WTC11 (cell line): Measurements from ENCODE around the gene SMIM44. TPM values are rescaled to one million over a fixed set of nuclear protein-coding genes. Genes with fewer than 3 reads are reported as not detected.

Experiments
- ATAC-seq: fragments of 200-7000 bp; cut with Tn5 transposase; 2 replicates; pipeline ENCODE4 v1.10.0; 2021; ENCODE audit warnings: mild to moderate bottlenecking, moderate library complexity
- CTCF ChIA-PET: fragments of 300-600 bp; sonication (Branson Sonifier 250); formaldehyde crosslinking; loops from one replicate; lab custom pipeline; 2021; ENCODE audit warnings: antibody characterized with exemption; lab: Charles Lee
- POLR2A ChIA-PET: fragments of 350-600 bp; sonication (Branson Sonifier 250); formaldehyde crosslinking; loops from one replicate; lab custom pipeline; 2021; ENCODE audit warnings: antibody characterized with exemption; lab: Charles Lee
- DNase-seq: peaks from one replicate; pipeline ENCODE4 v3.0.0; 2021; ENCODE audit warnings: low spot score
- H3K27ac Mint-ChIP-seq: 2 replicates; pipeline ENCODE4 v1.8.0; 2021; ENCODE audit warnings: mixed read lengths
- H3K27me3 Mint-ChIP-seq: 2 replicates; pipeline ENCODE4 v1.8.0; 2021; ENCODE audit warnings: low read depth, mild to moderate bottlenecking, moderate library complexity, mixed read lengths
- H3K36me3 Mint-ChIP-seq: 2 replicates; pipeline ENCODE4 v1.8.0; 2021; ENCODE audit warnings: mixed read lengths
- H3K4me1 Mint-ChIP-seq: 2 replicates; pipeline ENCODE4 v1.8.0; 2022; ENCODE audit warnings: mixed read lengths
- H3K4me3 Mint-ChIP-seq: 2 replicates; pipeline ENCODE4 v1.8.0; 2021; ENCODE audit warnings: mild to moderate bottlenecking, moderate library complexity, mixed read lengths
- H3K9me3 Mint-ChIP-seq: 2 replicates; pipeline ENCODE4 v1.8.0; 2021; ENCODE audit warnings: mixed read lengths
- CREB1 ChIP-seq: sonication (generic); formaldehyde crosslinking; IDR thresholded peaks from 2 replicates; pipeline ENCODE4 v1.8.0; 2023; ENCODE audit warnings: mild to moderate bottlenecking, missing genetic modification reagents
- FOXJ3 ChIP-seq: sonication (generic); formaldehyde crosslinking; IDR thresholded peaks from 2 replicates; pipeline ENCODE4 v1.9.0; 2021; ENCODE audit warnings: missing genetic modification reagents, mild to moderate bottlenecking, borderline replicate concordance
- GABPB1 ChIP-seq: sonication (generic); formaldehyde crosslinking; IDR thresholded peaks from 2 replicates; pipeline ENCODE4 v1.8.1; 2023; ENCODE audit warnings: mild to moderate bottlenecking, missing genetic modification reagents
- STAT6 ChIP-seq: sonication (generic); formaldehyde crosslinking; conservative IDR thresholded peaks from 2 replicates; pipeline ENCODE4 v1.8.1; 2023; ENCODE audit warnings: mild to moderate bottlenecking, low read depth, missing genetic modification reagents, moderate library complexity
- ZNF121 ChIP-seq: sonication (generic); formaldehyde crosslinking; IDR thresholded peaks from 2 replicates; pipeline ENCODE4 v1.8.0; 2023; ENCODE audit warnings: missing genetic modification reagents
- ZNF219 ChIP-seq: sonication (generic); formaldehyde crosslinking; IDR thresholded peaks from 2 replicates; pipeline ENCODE4 v1.8.0; 2023; ENCODE audit warnings: missing genetic modification reagents, mild to moderate bottlenecking, borderline replicate concordance
- total RNA-seq: library from RNA; stranded (reverse); gene quantifications from 3 replicates; pipeline ENCODE4 v1.2.3, GENCODE V29; 2021
- TF ChIP-seq, protein P1 (sequence below): sonication (generic); formaldehyde crosslinking; IDR thresholded peaks from 2 replicates; pipeline ENCODE4 v1.8.0; 2023; ENCODE audit warnings: mild to moderate bottlenecking, missing genetic modification reagents
- TF ChIP-seq, protein P2 (sequence below): fragments of 250-450 bp; sonication (Bioruptor Pico); conservative IDR thresholded peaks from 2 replicates; pipeline ENCODE4 v1.9.0; 2021; ENCODE audit warnings: mild to moderate bottlenecking
- TF ChIP-seq, protein P3 (sequence below): sonication (generic); formaldehyde crosslinking; IDR thresholded peaks from 2 replicates; pipeline ENCODE4 v1.8.1; 2023; ENCODE audit warnings: mild to moderate bottlenecking, moderate library complexity, missing genetic modification reagents
- TF ChIP-seq, protein P4 (sequence below): fragments of 250-450 bp; sonication (Bioruptor Pico); IDR thresholded peaks from 2 replicates; pipeline ENCODE4 v1.9.0; 2021; ENCODE audit warnings: moderate library complexity, mild to moderate bottlenecking, inconsistent platforms, borderline replicate concordance
- TF ChIP-seq, protein P5 (sequence below): sonication (generic); formaldehyde crosslinking; IDR thresholded peaks from 2 replicates; pipeline ENCODE4 v1.8.1; 2022; ENCODE audit warnings: low read depth, mild to moderate bottlenecking, moderate library complexity, missing genetic modification reagents, borderline replicate concordance
- TF ChIP-seq, protein P6 (sequence below): sonication (generic); formaldehyde crosslinking; IDR thresholded peaks from 2 replicates; pipeline ENCODE4 v1.8.0; 2022; ENCODE audit warnings: mild to moderate bottlenecking, missing genetic modification reagents

SMIM44 gene
- total RNA-seq, 1 experiment from 2014 or later = not detected

- DNase-seq = no peak
- Mint-ChIP-seq H3K36me3 (peaks cover 28% of the 10 kb centered on the region), H3K4me1 (no peaks in the 10 kb centered on the region), H3K27ac (no peak overlapping the region), H3K4me3 (no peak overlapping the region), H3K9me3 (no peaks in the 10 kb centered on the region), H3K27me3 (no peaks in the 10 kb centered on the region)
- ATAC-seq = no peak
- POLR2A ChIA-PET = no interaction called here
- TF ChIP-seq CREB1 (CRISPR knock-in tag) (no peak), ZNF219 (CRISPR knock-in tag) (no peak), ZNF121 (CRISPR knock-in tag) (no peak), GABPB1 (CRISPR knock-in tag) (no peak), STAT6 (CRISPR knock-in tag) (no peak), FOXJ3 (CRISPR knock-in tag) (no peak)
- TF ChIP-seq, protein P1, sequence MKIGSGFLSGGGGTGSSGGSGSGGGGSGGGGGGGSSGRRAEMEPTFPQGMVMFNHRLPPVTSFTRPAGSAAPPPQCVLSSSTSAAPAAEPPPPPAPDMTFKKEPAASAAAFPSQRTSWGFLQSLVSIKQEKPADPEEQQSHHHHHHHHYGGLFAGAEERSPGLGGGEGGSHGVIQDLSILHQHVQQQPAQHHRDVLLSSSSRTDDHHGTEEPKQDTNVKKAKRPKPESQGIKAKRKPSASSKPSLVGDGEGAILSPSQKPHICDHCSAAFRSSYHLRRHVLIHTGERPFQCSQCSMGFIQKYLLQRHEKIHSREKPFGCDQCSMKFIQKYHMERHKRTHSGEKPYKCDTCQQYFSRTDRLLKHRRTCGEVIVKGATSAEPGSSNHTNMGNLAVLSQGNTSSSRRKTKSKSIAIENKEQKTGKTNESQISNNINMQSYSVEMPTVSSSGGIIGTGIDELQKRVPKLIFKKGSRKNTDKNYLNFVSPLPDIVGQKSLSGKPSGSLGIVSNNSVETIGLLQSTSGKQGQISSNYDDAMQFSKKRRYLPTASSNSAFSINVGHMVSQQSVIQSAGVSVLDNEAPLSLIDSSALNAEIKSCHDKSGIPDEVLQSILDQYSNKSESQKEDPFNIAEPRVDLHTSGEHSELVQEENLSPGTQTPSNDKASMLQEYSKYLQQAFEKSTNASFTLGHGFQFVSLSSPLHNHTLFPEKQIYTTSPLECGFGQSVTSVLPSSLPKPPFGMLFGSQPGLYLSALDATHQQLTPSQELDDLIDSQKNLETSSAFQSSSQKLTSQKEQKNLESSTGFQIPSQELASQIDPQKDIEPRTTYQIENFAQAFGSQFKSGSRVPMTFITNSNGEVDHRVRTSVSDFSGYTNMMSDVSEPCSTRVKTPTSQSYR (CRISPR knock-in tag) = no peak
- TF ChIP-seq, protein P2, sequence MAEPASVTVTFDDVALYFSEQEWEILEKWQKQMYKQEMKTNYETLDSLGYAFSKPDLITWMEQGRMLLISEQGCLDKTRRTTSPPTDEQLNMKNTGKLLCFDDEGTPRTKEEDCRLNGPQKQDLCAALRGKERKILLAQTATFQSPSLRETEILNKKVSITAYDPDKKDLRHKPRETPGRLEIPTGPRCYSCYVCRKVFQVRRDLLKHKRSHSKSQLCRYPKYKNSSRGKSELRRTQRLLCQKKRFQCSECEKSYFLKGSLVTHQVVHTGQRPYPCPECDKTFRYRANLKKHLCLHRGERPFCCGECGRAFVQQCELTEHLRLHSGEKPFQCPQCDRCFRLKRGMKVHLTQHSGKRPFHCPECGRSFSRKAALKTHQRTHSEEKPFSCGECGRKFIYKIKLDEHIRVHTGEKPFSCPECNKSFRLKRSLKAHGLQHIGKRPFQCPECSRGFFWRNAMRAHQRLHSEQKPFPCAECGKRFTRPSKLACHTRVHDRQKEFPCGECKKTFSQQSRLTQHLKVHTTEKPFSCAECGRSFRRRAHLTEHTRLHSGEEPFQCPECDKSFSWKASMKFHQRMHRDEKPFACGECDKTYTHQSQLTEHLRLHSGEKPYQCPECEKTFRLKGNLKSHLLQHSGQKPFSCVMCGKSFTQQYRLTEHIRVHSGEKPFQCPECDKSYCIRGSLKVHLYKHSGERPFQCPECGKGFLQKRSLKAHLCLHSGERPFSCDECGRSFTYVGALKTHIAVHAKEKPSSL = no peak
- TF ChIP-seq, protein P3, sequence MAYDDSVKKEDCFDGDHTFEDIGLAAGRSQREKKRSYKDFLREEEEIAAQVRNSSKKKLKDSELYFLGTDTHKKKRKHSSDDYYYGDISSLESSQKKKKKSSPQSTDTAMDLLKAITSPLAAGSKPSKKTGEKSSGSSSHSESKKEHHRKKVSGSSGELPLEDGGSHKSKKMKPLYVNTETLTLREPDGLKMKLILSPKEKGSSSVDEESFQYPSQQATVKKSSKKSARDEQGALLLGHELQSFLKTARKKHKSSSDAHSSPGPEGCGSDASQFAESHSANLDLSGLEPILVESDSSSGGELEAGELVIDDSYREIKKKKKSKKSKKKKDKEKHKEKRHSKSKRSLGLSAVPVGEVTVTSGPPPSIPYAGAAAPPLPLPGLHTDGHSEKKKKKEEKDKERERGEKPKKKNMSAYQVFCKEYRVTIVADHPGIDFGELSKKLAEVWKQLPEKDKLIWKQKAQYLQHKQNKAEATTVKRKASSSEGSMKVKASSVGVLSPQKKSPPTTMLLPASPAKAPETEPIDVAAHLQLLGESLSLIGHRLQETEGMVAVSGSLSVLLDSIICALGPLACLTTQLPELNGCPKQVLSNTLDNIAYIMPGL = no peak
- TF ChIP-seq, protein P4, sequence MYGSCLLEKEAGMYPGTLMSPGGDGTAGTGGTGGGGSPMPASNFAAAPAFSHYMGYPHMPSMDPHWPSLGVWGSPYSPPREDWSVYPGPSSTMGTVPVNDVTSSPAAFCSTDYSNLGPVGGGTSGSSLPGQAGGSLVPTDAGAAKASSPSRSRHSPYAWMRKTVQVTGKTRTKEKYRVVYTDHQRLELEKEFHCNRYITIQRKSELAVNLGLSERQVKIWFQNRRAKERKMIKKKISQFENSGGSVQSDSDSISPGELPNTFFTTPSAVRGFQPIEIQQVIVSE (CRISPR knock-in tag) = no peak
- TF ChIP-seq, protein P5, sequence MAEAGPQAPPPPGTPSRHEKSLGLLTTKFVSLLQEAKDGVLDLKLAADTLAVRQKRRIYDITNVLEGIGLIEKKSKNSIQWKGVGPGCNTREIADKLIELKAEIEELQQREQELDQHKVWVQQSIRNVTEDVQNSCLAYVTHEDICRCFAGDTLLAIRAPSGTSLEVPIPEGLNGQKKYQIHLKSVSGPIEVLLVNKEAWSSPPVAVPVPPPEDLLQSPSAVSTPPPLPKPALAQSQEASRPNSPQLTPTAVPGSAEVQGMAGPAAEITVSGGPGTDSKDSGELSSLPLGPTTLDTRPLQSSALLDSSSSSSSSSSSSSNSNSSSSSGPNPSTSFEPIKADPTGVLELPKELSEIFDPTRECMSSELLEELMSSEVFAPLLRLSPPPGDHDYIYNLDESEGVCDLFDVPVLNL (CRISPR knock-in tag) = no peak
- TF ChIP-seq, protein P6, sequence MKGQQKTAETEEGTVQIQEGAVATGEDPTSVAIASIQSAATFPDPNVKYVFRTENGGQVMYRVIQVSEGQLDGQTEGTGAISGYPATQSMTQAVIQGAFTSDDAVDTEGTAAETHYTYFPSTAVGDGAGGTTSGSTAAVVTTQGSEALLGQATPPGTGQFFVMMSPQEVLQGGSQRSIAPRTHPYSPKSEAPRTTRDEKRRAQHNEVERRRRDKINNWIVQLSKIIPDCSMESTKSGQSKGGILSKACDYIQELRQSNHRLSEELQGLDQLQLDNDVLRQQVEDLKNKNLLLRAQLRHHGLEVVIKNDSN = no peak
- CTCF ChIA-PET = interaction anchor here (0.6 to 2.3 kb wide), 2 partner anchors 8 to 552 kb away, joined by 3 to 16 read pairs; no protein-coding TSS in a partner anchor
Observed at GRCh38 chr19:3492919-3493318, 9.7 kb upstream of the SMIM44 start.
